ENCODE measurements around the gene DNAJC15. TPM values are rescaled to one million over a fixed set of nuclear protein-coding genes. Genes with fewer than 3 reads are reported as not detected.

DNAJC15 gene
- total RNA-seq, 4 donors from 2014 or later: 5.5 to 12.1 (median 10.9) TPM

DNA sequence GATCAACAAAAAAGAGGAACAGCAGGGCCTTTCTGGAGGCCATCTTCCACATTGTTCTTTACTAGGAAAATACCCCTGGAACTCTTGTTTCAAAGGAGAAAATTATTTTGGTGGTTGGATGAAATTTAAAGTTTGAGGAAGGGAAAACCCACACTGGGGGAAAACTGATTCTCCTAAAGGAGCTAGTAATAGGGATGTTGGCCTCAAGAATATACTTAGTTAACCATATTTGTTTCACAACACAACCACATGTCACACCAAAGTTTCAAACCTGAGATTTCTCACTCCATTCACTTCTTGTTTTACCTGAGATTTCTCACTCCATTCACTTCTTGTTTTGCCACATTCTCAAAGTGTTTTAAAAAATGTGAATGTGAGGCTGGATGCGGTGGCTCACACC is 28.5 kb upstream of the DNAJC15 start:
- TF ChIP-seq, protein P1, sequence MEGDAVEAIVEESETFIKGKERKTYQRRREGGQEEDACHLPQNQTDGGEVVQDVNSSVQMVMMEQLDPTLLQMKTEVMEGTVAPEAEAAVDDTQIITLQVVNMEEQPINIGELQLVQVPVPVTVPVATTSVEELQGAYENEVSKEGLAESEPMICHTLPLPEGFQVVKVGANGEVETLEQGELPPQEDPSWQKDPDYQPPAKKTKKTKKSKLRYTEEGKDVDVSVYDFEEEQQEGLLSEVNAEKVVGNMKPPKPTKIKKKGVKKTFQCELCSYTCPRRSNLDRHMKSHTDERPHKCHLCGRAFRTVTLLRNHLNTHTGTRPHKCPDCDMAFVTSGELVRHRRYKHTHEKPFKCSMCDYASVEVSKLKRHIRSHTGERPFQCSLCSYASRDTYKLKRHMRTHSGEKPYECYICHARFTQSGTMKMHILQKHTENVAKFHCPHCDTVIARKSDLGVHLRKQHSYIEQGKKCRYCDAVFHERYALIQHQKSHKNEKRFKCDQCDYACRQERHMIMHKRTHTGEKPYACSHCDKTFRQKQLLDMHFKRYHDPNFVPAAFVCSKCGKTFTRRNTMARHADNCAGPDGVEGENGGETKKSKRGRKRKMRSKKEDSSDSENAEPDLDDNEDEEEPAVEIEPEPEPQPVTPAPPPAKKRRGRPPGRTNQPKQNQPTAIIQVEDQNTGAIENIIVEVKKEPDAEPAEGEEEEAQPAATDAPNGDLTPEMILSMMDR (IDR thresholded peaks at IDR 0.05): no peak
- DNase-seq (ENCODE audit: low spot score) (no peak), ATAC-seq (ENCODE audit: low FRiP score) (no peak)

DNA sequence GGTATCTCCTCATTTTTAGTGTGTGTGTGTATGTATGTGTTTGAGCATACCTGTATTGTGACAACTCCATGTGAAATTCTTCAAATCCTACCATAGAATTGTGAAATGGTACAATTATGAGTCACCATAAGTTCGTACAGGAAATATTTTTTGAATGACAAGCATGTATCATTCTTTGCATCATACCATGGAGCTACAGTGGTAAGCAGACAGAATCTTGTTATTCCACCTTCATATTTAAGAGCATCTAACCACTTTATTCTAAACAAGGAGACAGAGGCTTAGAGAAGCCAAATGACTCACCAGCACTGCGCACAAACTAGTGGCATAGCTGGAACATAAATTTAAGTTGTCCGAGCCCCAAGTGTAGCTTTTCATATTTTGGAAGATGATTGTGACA is 26.8 kb upstream of the DNAJC15 start:
- DNase-seq (ENCODE audit: low spot score) (no peak), ATAC-seq (ENCODE audit: low FRiP score) (peak; percentile 55)
- TF ChIP-seq, protein P1 (IDR thresholded peaks at IDR 0.05): no peak

DNA sequence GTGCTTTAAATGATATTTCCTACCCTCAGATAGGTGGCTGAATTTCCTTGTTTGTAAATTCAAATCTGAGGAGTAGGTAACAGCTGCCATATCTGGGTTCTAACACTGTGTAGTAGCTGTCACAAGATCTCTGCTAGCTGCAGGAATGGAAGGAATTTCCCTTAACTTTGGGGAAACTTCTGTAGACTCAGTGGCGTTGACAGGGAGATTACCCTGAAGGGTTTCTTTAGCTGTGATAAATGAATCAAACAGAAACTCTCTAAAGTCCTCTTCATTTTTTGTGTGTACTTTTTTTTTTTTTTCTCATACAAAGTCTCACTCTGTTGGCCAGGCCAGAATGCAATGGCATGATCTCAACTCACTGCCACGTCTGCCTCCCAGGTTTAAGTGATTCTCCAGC is 26.0 kb upstream of the DNAJC15 start:
- no peak for DNase-seq (ENCODE audit: low spot score)
- no peak for ATAC-seq (ENCODE audit: low FRiP score)
- TF ChIP-seq, protein P1 (IDR thresholded peaks at IDR 0.05): no peak

DNA sequence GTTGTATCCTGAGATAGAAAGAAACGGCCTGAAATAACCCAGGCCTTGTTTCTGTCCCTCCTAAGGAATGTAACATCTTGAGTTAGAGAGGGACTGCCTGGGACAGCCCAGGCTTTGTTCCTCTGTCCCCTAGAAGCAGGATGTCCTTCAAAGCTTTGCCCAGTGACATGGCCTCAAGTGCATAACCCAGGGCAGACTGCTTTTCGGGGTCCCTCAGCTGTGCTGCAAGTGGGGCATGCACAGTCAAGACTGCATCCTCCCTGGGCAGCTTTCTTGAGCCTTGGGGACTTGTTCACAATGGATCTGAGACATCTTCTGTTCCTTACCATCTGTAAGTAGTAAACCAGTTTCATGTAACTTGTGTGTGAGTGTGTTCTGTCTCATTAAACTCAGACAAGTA is 23.9 kb upstream of the DNAJC15 start:
- TF ChIP-seq, protein P1 (IDR thresholded peaks at IDR 0.05): no peak
- DNase-seq (ENCODE audit: low spot score) (no peak), ATAC-seq (ENCODE audit: low FRiP score) (no peak)

DNA sequence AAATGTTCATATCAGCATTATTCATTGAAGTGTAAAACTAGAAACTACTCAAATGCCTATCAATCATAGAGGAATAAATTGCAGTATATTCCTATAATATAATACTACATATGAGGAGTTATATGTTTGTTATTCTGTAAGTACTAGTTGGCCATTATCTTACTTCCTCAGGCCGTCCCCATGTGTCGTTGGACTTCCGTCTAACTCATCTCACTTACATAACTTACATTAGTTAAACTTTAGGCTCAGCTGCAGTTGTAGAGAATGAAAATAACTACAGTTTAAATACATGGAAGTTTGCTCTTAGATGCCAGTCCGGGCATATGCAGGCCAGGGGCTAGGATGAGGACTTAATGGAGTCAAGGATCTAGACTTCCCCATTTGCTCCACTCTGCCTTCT is 22.7 kb upstream of the DNAJC15 start:
- TF ChIP-seq, protein P1 (IDR thresholded peaks at IDR 0.05): no peak
- DNase-seq (ENCODE audit: low spot score) (no peak), ATAC-seq (ENCODE audit: low FRiP score) (no peak)

DNA sequence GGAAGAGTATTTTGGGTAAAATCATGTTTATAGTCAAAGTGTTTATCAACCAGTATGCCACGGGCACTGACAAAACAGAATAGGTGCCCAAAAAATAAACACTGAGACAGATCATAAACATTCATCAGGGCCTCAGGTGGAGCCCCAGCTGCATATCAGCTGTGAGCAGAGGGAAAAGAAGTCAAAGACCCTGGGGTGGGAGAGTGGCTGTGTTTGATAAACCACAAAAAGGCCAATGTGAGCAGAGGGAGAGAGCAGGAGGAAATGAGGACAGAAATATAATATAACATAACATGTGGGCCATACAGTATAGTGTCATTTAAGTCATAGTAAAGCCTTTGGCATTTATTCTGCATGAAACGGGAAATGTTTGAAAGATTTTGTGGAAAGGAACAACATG is 21.4 kb upstream of the DNAJC15 start:
- TF ChIP-seq, protein P1 (IDR thresholded peaks at IDR 0.05): no peak
- ATAC-seq (ENCODE audit: low FRiP score) (no peak), DNase-seq (ENCODE audit: low spot score) (no peak)

DNA sequence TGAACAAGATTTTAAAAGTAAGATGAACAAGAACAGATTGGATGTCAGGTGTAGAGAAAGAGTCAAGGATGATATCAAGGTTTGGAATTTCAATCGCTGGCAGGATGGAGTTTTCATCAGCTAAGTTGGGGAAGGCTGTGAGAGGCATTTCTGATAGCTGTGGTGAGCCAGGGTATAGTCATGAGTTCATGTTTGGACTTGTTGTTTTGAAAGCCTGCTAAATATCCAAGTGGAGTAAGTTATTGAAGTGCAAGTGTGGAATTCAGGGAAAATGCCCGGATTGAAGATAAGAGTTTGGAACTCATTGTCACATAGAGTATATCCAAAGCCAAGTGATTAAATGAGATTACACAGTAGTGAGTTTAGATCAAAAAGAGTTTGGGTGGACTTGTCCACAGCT is 20.4 kb upstream of the DNAJC15 start:
- TF ChIP-seq, protein P1 (IDR thresholded peaks at IDR 0.05): no peak
- no peak for DNase-seq (ENCODE audit: low spot score)

More for the DNA sequence above, 20.4 kb upstream of the DNAJC15 start:
- ATAC-seq (ENCODE audit: low FRiP score): no peak
